Islet of Langerhans (tissue), 1 donor: Measurements from ENCODE around the gene DMTF1.

Experiments
- FAIRE-seq: peaks from one replicate; lab custom pipeline; 2011; peaks lifted over from hg19 to GRCh38; lab: Jason Lieb, UNC

The DMTF1 gene

DNA sequence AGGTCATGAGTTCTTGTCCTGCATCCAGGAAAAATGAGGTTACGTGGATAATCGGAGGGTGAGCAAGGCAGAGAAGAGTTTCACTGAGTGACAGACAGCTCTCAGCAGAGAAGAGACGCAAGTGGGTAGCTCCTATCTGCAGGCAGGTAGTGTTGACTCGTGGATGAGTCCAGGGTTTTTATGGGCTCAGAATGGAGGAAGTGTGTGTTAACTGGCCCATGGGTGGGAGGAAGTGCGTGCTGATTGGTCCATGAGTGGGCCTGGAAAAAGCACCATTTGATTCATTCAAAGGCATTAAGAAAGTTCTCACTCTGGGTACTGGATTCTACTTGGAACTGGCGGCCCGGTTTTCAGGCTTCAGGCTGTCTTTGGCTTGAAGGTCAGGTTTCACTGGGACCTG, 4.8 kb upstream of the DMTF1 start:
- FAIRE-seq: no peak

DNA sequence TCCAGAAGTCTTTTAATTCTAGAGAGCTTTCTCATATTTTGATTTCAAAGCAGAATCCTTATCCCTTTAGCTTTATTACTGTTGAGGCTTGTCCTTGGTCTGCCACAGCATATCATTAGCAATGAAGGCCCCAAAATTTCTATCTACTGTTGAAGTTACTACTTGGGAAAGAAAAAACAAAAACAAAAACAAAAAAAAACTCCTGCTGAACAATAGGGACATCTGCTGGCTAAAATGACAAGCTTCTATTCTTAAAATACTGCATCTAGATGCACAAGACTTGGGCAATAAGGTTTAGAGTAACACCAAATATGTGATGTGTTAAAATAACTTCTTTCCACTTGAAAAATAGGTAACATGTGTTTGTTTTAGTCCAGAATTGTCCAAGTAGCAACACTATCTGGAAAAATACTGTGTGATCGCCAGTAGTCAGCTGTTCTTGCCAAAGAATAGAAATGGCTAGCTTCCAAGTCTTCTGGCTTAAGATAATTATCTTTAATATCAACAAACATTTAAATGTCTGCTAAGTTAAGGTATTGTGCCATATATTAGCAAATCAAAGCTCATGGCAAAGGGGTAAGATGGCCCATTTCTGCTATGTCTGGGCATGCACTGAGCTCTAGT, 3.8 kb upstream of the DMTF1 start:
- peak; percentile 88 for FAIRE-seq

GRCh38 chr7:87151002-87151728, 1.1 kb upstream of the DMTF1 start:
- no peak for FAIRE-seq

GRCh38 chr7:87151729-87152111, 533 bp upstream of the DMTF1 start:
- no peak for FAIRE-seq

DNA sequence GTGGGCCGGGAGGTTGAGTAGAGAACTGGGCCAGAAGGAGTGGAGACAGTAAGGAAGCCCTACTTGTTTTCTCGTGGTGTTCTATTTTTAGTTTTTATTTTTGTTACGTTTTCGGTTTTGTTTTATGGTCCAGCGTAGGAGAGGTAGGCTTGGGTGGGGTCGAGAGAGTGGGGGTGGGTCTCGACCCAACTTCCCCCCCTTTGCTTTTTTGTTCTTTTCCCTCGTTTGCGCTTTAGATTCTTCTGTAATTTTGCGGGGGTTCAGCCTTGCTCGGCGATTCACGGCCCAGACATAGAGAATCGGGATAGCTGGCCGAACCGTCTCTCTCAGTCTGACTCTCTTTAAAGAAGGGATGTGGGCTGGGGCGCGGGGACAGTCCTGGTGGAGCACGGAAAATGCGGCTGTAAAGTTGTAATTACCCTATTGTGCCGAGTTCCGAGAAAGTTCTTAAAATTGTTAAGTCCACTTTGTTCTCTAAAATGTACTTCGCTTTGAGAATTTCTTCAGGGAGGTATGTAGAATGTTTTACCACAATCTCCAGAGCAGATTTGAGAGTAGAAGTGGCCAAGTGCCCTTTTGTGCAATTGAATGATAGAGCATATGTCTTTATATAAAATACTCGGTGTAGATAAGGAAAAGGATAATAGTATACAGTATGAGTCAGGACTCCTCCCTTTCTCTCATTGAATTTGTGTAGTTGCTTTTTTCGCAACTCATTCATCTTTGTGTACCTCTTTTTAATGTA, 816 bp downstream of the DMTF1 start:
- FAIRE-seq: no peak

DNA sequence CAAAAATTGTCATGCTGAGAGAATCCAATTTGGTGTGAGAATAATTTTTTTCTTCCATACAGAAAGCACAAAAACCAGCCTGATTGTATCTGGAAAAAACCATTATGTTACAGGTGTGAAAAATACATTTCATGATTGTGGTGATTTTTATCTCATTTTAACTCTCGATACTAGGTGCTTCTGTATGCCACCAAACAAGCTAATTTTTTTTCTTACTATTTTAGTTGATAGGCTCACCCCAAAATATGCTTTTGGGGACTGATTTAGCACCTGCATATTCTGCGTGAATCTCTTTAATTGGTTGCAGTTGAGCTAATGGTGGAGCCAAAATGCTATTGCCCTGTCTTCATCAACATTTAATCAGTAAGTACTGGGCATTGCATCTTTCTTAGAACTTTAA, 1.9 kb downstream of the DMTF1 start:
- no peak for FAIRE-seq

- no peak for FAIRE-seq
These were observed 2.3 kb downstream of the DMTF1 start for GRCh38 chr7:87154569-87154968.

GRCh38 chr7:87155788-87156187, 3.5 kb downstream of the DMTF1 start:
- FAIRE-seq: no peak

DNA sequence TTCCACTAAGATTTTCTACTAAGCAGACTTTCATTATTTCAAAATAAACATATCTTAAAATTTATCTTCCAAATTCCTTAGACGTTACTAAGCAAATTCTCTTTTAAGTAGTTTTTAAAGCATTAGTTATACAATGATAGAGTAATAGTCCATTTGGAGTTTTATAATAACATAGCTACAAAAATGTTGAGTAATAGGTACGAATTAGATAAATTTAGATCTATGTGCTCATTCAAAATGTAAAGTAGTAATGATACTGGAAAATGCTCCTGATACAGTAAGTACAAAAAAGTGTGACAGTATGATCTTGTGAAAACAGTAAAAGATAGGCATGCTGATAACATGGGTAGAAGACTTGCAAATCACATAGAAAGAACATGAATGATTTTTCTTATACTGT, 4.5 kb downstream of the DMTF1 start:
- peak; percentile 74 for FAIRE-seq

DNA sequence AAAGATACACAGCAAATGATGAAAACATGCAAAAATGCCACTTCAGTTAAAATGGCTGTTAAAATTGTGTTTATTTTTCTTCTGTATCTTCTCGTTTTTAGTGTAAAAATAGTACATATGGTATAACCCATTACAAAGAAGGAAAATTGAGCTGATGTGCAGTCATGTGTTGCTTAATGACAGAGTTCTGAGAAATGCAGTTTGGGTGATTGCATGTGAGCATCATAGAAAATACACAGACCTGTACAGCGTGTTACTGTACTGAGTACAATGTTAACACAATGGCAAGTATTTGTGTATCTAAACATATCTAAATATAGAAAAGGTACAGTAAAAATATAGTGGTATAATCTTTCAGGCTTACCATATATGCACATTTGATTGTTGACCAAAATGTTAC, 7.3 kb downstream of the DMTF1 start:
- FAIRE-seq: no peak

DNA sequence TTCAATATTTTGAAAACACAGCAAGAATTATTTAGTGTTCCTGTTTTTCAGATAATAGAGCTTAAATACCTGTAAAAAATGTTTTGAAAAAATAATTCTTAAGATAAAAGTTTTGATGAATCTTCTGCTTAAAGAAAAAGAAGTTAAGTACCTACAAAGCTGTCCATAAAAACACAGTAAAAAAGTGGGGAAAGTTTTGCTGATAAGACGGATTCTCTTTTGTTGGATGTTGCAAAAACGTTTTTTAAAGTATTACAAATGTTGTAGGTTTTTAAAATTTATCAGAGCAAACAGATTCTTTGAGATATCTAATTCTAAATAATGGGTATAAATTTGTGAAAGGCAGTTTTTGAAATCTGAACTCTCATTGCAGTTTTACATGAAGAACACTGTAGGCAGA, 12.2 kb downstream of the DMTF1 start:
- FAIRE-seq: no peak

DNA sequence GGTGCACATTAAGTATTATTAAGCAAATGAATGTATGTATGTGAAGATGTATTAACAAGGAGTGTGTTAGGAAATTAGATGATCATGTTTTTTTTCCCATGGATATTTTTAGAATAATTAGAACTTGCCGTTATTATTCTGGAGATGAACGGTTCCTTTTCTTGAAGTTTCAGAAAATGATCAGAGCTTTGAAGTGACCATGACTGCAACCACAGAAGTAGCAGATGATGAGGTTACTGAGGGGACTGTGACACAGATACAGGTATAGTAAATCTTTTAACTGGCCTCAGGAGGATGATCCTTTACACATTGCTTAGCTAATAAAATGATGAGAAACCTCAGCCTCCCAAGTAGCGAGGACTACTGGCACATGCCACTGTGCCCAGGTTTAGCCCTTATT, 18.6 kb downstream of the DMTF1 start:
- no peak for FAIRE-seq

- no peak for FAIRE-seq
These were observed 19.2 kb downstream of the DMTF1 start for GRCh38 chr7:87171282-87171934.

GRCh38 chr7:87173471-87173870, 21.2 kb downstream of the DMTF1 start:
- peak; percentile 24 for FAIRE-seq

GRCh38 chr7:87178320-87178719, 26.1 kb downstream of the DMTF1 start:
- peak; percentile 60 for FAIRE-seq

DNA sequence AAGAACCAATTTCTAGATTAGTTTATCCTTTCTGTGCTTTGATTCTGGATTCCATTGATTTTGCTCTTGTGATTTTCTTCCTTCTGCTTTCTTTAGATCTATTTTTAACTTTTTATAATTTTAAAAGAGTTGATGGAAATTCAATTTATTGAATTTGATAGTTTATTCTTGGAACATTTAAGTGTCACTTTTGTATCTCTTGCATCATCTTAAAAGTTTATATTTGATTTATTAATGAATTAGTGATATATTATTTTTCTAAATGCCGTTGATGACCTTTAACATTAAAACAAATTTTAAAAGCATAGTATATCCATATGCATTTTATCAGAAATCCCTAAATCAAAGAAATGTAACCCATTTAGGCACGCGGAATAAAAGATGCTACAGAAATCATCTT, 26.9 kb downstream of the DMTF1 start:
- peak; percentile 88 for FAIRE-seq

- FAIRE-seq: peak; percentile 38
These were observed 34.9 kb downstream of the DMTF1 start for GRCh38 chr7:87187120-87187519.

GRCh38 chr7:87188930-87189329, 36.7 kb downstream of the DMTF1 start:
- no peak for FAIRE-seq

GRCh38 chr7:87190783-87191182, 38.5 kb downstream of the DMTF1 start:
- FAIRE-seq: no peak

DNA sequence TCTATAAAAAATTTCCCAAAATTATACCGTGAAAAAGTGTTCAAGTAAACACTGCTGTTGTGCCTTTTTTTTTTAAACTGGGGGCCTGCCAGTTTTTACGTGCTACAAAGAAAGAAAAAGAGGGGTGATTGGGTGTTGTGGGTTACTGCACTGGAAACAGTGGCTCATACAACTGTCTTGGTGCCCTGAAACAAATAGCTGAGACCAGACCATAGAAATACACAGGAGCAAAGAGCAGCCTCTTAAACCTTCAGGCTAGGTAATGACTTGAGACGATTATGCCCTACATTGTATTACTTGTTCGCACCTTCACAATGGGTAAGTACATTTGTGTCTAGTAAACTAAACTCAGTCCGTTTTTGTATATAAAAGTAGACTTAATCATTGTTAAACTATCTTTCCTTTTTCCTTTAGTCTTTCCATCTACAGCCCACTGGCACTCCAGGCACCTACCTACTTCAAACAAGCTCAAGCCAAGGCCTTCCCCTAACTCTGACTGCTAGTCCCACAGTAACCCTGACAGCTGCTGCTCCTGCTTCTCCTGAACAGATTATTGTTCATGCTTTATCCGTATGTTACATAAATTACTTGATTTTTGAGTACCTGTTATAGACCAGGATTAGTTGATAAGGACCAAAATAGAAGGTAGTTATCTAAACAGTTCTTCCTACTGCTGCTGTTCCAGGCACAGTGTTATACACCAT, 40.7 kb downstream of the DMTF1 start:
- no peak for FAIRE-seq

DNA sequence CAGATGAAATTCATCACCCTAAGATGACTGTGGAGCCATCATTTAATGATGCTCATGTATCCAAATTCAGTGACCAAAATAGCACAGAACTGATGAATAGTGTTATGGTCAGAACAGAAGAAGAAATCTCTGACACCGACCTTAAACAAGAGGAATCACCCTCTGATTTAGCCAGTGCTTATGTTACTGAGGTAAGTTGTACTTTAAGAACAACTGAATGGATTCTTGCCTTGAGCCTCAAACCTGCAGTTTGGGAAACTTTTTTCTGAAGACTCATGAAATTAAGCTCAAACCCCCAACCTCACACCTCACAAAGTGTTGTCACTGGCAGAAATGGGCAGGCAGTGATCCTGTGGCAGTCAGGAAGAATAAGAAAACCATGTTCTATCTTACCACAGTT, 41.7 kb downstream of the DMTF1 start:
- no peak for FAIRE-seq

- no peak for FAIRE-seq
These were observed 47.0 kb downstream of the DMTF1 start for GRCh38 chr7:87199241-87199640.
